Muscle layer of duodenum (tissue), 2 donors: ENCODE data around the gene ITPR2.

Experiments used
- H3K27ac ChIP-seq: one replicate; pipeline ENCODE4 v1.7.0; 2013; ENCODE audit warnings: mild to moderate bottlenecking, low read length
- H3K27me3 ChIP-seq: one replicate; pipeline ENCODE4 v1.7.0; 2013; ENCODE audit warnings: low read depth, mild to moderate bottlenecking, control low read depth, low read length
- H3K36me3 ChIP-seq, 2 donors: one replicate each; pipeline ENCODE4 v1.7.0; 2013; ENCODE audit warnings: low read length in 2 of 2, control low read depth in 1 of 2, mild to moderate bottlenecking in 1 of 2; ENCODE audit not compliant: insufficient read depth in 2 of 2, control insufficient read depth in 1 of 2
- H3K4me1 ChIP-seq, 2 donors: one replicate each; pipeline ENCODE4 v1.7.0; 2013; ENCODE audit warnings: low read length in 2 of 2, mild to moderate bottlenecking in 2 of 2, control low read depth in 1 of 2, moderate library complexity in 1 of 2; ENCODE audit not compliant: insufficient read depth in 2 of 2, control insufficient read depth in 1 of 2
- H3K4me3 ChIP-seq, 2 donors: one replicate each; pipeline ENCODE4 v1.7.0; 2013; ENCODE audit warnings: low read length in 2 of 2, low read depth in 1 of 2, mild to moderate bottlenecking in 1 of 2
- H3K9me3 ChIP-seq, 2 donors: one replicate each; pipeline ENCODE4 v1.7.0; 2013; ENCODE audit warnings: low read length in 2 of 2, control low read depth in 1 of 2, mild to moderate bottlenecking in 1 of 2; ENCODE audit not compliant: control insufficient read depth in 1 of 2
- donor health status: healthy.

The ITPR2 gene

DNA sequence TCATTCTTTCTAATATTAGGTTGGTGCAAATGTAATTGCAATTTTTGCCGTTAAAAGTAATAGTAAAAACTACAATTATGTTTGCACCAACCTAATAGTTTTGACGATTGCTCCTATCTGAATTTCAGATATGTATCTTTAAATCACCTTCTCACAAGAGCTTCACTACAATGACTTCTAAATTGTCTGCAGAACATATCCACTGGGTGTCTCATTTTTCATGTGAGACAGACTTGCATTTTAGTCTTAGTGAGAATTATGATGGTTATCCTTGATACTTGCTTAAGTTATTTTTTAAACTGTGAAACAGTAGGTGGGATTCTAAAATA lies 84.6 kb downstream of the ITPR2 start:
- Histone ChIP-seq H3K4me1 (peaks cover 0 to 6% of the 10 kb centered on the region in 2 donors), H3K27ac (no peak overlapping the region), H3K9me3 (no peaks in the 10 kb centered on the region), H3K27me3 (no peaks in the 10 kb centered on the region), H3K4me3 (no peak overlapping the region), H3K36me3 (no peaks in the 10 kb centered on the region)

DNA sequence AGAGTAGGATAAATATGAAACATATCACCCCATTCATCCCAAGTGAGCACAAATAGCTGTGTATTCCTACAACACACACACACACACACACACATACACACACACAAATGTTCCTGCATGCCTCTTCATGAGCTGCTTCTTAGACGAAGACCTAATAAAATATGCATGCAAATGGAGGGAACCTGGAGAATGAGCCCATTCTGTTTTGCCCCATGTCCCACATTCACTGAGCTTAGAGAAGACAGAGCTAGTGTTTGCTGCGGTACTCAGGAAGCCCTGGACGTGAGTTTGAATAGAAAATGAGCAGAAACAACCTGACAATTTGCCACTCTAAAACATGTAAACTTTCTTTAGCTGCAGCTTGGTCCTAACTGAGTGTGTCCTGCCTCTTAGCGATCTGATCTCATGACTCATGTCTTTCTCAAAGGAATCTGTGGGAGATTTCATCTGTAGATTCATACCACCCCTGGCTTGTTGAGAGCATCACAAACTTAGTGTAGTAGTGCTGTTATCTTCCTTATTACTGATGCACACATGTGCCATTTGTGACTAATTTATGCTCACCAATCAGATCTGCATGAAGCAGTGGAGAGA lies 86.8 kb downstream of the ITPR2 start:
- Histone ChIP-seq H3K36me3 (no peaks in the 10 kb centered on the region), H3K27ac (no peak overlapping the region), H3K9me3 (no peaks in the 10 kb centered on the region), H3K4me3 (no peak overlapping the region), H3K27me3 (no peaks in the 10 kb centered on the region), H3K4me1 (peaks cover 9 to 10% of the 10 kb centered on the region in 2 donors)

GRCh38 chr12:26744697-26745440 lies 88.1 kb downstream of the ITPR2 start:
- H3K27me3 ChIP-seq, result no peaks in the 10 kb centered on the region
- peaks cover 10 to 12% of the 10 kb centered on the region in 2 donors for H3K4me1 ChIP-seq
- no peak overlapping the region for H3K4me3 ChIP-seq
- no peaks in the 10 kb centered on the region for H3K36me3 ChIP-seq
- H3K27ac ChIP-seq, result peak overlapping the region; percentile 29
- no peaks in the 10 kb centered on the region for H3K9me3 ChIP-seq

- H3K27me3 ChIP-seq, result no peaks in the 10 kb centered on the region
- H3K27ac ChIP-seq, result no peak overlapping the region
- no peaks in the 10 kb centered on the region for H3K36me3 ChIP-seq
- no peak overlapping the region for H3K4me3 ChIP-seq
- peaks cover 5 to 12% of the 10 kb centered on the region in 2 donors for H3K4me1 ChIP-seq
- H3K9me3 ChIP-seq, result peaks cover 0 to 3% of the 10 kb centered on the region in 2 donors
Measured at GRCh38 chr12:26744042-26744626, 88.9 kb downstream of the ITPR2 start.

- Histone ChIP-seq H3K27ac (no peak overlapping the region), H3K9me3 (peaks cover 0 to 9% of the 10 kb centered on the region in 2 donors), H3K36me3 (no peaks in the 10 kb centered on the region), H3K4me1 (peaks cover 4 to 12% of the 10 kb centered on the region in 2 donors), H3K27me3 (no peaks in the 10 kb centered on the region), H3K4me3 (no peak overlapping the region)
Measured at GRCh38 chr12:26741584-26742227, 91.3 kb downstream of the ITPR2 start.

GRCh38 chr12:26740991-26741390 lies 92.0 kb downstream of the ITPR2 start:
- Histone ChIP-seq H3K4me3 (no peak overlapping the region), H3K36me3 (no peaks in the 10 kb centered on the region), H3K9me3 (peaks cover 0 to 9% of the 10 kb centered on the region in 2 donors), H3K4me1 (peaks cover 4 to 12% of the 10 kb centered on the region in 2 donors), H3K27ac (no peak overlapping the region), H3K27me3 (no peaks in the 10 kb centered on the region)

DNA sequence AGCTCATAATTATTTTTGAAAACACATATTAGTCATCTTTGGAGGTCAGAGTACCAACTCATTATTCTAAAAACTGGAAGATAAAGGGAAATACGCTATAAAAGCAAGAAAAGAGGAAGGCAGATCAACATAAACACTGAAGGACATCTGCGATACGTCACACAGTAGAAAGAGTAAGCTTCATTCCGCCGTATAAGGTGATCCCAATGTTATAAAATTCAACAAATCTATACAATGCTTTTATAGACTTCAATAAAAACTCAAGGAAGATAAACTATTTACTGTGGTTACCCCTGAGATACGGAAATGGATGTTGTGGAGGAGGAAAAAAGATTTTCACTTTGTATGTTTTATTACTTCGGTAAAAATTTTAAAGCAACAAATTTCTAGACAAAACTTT lies 92.6 kb downstream of the ITPR2 start:
- Histone ChIP-seq H3K4me3 (no peak overlapping the region), H3K9me3 (peaks cover 0 to 9% of the 10 kb centered on the region in 2 donors), H3K27me3 (no peaks in the 10 kb centered on the region), H3K36me3 (no peaks in the 10 kb centered on the region), H3K4me1 (peaks cover 4 to 18% of the 10 kb centered on the region in 2 donors), H3K27ac (no peak overlapping the region)

DNA sequence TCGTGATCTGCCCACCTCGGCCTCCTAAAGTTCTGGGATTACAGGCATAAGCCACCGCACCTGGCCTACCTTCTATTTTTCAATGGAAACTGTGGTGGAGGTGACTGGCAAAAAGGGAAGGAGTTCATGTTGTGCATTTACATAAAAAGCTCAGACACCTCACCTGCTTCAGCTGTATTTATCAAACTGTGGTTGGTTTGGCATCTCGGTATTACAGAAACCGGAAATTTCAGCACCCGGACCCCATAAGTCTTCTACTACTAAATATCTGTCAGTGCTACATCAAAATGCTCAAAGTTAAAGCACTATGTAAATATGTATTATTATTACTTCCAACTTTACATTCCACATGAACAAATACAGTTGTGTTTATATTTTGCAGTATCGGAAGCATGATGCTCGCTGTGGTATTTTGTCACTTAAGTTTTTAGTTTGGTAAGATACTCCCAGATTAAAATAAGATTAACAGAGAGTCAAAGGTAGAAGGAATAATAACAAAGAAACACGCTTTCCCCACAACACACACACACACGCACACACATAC lies 95.4 kb downstream of the ITPR2 start:
- H3K4me3 ChIP-seq, result no peak overlapping the region
- H3K27me3 ChIP-seq, result no peaks in the 10 kb centered on the region
- peaks cover 0 to 9% of the 10 kb centered on the region in 2 donors for H3K9me3 ChIP-seq
- peaks cover 10 to 21% of the 10 kb centered on the region in 2 donors for H3K4me1 ChIP-seq
- H3K27ac ChIP-seq, result no peak overlapping the region
- no peaks in the 10 kb centered on the region for H3K36me3 ChIP-seq

DNA sequence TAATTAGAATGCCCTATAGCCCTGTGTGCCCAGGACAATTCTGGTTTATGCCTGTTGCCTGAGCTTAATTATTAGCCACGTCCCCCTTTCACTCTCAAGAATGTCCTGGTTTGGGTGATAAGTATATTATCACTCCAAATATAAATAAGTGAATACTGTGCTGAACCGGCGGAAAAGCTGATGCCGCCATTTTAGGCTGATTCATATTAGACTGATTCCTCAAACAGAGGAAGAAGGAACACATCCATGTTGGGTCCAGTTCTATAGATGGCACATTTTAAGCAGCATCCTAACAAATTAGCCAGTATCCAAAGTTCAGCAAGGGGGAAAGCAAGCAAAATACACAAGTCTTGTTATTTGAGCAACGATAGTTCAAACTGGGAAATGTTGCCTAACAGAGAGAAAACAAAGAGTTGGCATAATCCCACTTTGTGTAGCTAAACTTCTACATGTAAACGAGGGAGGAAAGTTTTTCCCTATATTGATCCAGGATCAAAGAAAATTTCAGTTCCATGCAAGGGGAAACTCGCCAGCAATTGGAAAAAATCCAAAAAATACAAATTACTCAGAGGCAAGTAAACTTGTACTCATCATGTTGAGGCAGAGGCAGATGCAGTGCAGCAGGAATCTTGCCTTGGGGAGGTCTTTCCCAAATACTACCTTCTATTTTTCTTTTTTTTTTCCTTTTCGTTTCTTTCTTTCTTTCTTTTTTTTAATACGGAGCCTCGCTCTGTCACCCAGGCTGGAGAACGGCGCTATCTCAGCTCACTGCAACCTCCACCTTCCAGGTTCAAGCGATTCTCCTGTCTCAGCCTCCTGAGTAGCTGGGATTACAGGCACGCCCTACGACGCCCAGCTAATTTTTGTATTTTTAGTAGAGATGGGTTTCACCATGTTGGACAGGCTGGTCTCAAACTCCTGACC lies 96.2 kb downstream of the ITPR2 start:
- peaks cover 17 to 18% of the 10 kb centered on the region in 2 donors for H3K4me1 ChIP-seq
- H3K36me3 ChIP-seq, result no peaks in the 10 kb centered on the region
- H3K27me3 ChIP-seq, result no peaks in the 10 kb centered on the region
- peaks cover 0 to 9% of the 10 kb centered on the region in 2 donors for H3K9me3 ChIP-seq
- H3K4me3 ChIP-seq, result no peak overlapping the region
- H3K27ac ChIP-seq, result no peak overlapping the region

DNA sequence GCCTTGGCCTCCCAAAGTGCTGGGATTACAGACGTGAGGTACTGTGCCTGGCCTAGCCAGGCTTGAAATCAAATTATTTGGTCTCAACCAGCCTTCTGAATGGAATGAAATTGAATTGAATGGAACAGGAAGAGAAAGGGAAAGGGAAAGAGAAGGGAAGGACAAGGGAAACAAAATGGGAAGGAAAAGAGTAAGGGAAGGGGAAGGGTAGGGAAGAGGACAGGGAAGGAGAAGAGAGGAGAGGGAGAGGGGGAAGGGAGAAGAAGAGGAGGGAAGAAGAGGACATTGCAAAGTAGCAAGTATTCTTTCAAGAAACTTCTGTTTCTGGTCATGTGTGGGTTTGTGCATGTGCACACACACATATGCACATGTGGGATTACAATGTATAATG lies 97.8 kb downstream of the ITPR2 start:
- Histone ChIP-seq H3K9me3 (peaks cover 0 to 9% of the 10 kb centered on the region in 2 donors), H3K27ac (no peak overlapping the region), H3K4me3 (no peak overlapping the region), H3K27me3 (no peaks in the 10 kb centered on the region), H3K4me1 (peaks cover 9 to 13% of the 10 kb centered on the region in 2 donors), H3K36me3 (no peaks in the 10 kb centered on the region)
